Chondrocyte (in vitro differentiated cells): ENCODE measurements around the gene ZNF526. TPM values are rescaled to one million over a fixed set of nuclear protein-coding genes. Genes with fewer than 3 reads are reported as not detected.

Experiments used
- DNase-seq: peaks from one replicate; pipeline ENCODE4 v3.0.0; 2021; ENCODE audit warnings: mixed read lengths, low spot score
- H3K27ac Mint-ChIP-seq: one replicate; pipeline ENCODE4 v1.8.0; 2021; ENCODE audit warnings: mild to moderate bottlenecking, moderate library complexity, mixed read lengths; ENCODE audit not compliant: unreplicated experiment
- H3K27me3 Mint-ChIP-seq: 2 replicates; pipeline ENCODE4 v1.8.0; 2021; ENCODE audit warnings: low read depth, mixed read lengths
- H3K36me3 Mint-ChIP-seq: 2 replicates; pipeline ENCODE4 v1.8.0; 2021; ENCODE audit warnings: low read depth, mixed read lengths
- H3K4me1 Mint-ChIP-seq: 2 replicates; pipeline ENCODE4 v1.8.0; 2021; ENCODE audit warnings: low read depth, mild to moderate bottlenecking, mixed read lengths
- H3K4me3 Mint-ChIP-seq: one replicate; pipeline ENCODE4 v1.8.0; 2021; ENCODE audit warnings: mild to moderate bottlenecking, moderate library complexity, mixed read lengths; ENCODE audit not compliant: unreplicated experiment
- H3K9me3 Mint-ChIP-seq: 2 replicates; pipeline ENCODE4 v1.8.0; 2021; ENCODE audit warnings: low read depth, mixed read lengths
- total RNA-seq: library from RNA; stranded (reverse); gene quantifications from 3 replicates; pipeline ENCODE4 v1.2.1, GENCODE V29; 2021
- TF ChIP-seq, protein P1 (sequence below): fragments of 200-600 bp; sonication (generic); IDR thresholded peaks from 2 replicates; pipeline ENCODE4 v1.5.0; 2021; ENCODE audit warnings: antibody characterized with exemption, mild to moderate bottlenecking, moderate library complexity

The ZNF526 gene
- total RNA-seq, 1 donor from 2014 or later, result 16.6 TPM

DNA sequence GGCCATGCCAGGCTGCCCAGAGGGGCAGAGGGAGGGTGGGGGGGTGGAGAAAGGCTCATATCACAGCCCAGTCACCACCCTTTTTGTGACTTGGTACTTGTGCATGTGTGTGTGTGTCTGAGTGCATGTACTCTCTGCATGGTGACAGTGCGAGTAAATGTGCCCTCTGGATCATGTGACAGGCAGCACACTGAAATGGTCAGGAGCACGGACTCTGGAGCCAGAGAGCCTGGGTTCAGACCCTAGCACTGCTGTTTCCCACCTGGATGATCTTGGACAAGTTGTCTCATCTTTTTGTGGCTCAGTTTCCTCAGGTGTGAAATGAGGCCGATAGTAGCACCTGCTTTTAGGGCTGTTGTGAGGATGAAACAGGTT is 50.9 kb downstream of the ZNF526 start:
- H3K27me3 Mint-ChIP-seq, result no peaks in the 10 kb centered on the region
- TF ChIP-seq, protein P1, sequence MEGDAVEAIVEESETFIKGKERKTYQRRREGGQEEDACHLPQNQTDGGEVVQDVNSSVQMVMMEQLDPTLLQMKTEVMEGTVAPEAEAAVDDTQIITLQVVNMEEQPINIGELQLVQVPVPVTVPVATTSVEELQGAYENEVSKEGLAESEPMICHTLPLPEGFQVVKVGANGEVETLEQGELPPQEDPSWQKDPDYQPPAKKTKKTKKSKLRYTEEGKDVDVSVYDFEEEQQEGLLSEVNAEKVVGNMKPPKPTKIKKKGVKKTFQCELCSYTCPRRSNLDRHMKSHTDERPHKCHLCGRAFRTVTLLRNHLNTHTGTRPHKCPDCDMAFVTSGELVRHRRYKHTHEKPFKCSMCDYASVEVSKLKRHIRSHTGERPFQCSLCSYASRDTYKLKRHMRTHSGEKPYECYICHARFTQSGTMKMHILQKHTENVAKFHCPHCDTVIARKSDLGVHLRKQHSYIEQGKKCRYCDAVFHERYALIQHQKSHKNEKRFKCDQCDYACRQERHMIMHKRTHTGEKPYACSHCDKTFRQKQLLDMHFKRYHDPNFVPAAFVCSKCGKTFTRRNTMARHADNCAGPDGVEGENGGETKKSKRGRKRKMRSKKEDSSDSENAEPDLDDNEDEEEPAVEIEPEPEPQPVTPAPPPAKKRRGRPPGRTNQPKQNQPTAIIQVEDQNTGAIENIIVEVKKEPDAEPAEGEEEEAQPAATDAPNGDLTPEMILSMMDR, result no peak
- no peak for DNase-seq
- H3K27ac Mint-ChIP-seq, result peak overlapping the region; percentile 79
- H3K4me3 Mint-ChIP-seq, result peak overlapping the region; percentile 44
- H3K4me1 Mint-ChIP-seq, result peaks cover 34% of the 10 kb centered on the region
- H3K9me3 Mint-ChIP-seq, result no peaks in the 10 kb centered on the region
- peaks cover 13% of the 10 kb centered on the region for H3K36me3 Mint-ChIP-seq

DNA sequence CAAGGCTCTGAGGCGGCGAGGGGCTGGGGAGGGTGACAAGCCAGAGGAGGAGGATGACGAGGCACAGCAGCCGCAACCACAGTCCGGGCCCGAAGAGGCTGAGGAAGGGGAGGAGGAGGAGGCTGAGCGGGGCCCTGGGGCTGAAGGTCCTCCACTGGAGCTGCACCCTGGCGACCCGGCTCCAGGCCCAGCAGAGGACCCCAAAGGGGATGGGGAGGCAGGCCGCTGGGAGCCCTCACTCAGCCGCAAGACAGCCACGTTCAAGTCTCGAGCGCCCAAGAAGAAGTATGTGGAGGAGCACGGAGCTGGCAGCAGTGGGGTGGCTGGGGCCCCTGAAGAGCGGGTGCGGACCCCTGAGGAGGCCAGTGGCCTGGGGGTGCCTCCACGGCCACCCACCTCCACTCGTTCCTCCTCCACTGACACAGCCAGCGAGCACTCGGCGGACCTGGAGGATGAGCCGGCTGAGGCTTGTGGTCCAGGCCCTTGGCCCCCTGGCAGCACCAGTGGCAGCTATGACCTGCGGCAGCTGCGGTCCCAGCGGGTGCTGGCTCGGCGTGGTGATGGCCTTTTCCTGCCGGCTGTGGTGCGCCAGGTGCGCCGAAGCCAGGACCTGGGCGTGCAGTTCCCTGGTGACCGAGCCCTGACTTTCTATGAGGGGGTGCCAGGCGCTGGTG is 51.9 kb downstream of the ZNF526 start:
- no peak overlapping the region for H3K4me3 Mint-ChIP-seq
- no peaks in the 10 kb centered on the region for H3K27me3 Mint-ChIP-seq
- no peak for DNase-seq
- no peak overlapping the region for H3K27ac Mint-ChIP-seq
- TF ChIP-seq, protein P1, result no peak
- no peaks in the 10 kb centered on the region for H3K9me3 Mint-ChIP-seq
- peaks cover 15% of the 10 kb centered on the region for H3K36me3 Mint-ChIP-seq
- H3K4me1 Mint-ChIP-seq, result peaks cover 43% of the 10 kb centered on the region

DNA sequence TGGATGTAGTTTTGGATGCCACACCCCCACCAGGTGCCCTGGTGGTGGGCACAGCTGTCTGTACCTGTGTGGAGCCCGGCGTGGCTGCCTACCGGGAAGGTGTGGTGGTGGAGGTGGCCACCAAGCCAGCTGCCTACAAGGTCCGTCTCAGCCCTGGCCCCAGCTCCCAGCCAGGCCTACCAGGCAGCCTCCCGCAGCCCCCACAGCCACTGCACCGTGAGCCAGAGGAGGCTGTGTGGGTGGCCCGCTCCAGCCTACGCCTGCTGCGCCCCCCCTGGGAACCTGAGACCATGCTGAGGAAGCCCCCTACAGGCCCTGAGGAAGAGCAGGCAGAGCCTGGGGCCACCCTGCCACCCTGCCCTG is 52.4 kb downstream of the ZNF526 start:
- H3K27me3 Mint-ChIP-seq, result no peaks in the 10 kb centered on the region
- no peak overlapping the region for H3K4me3 Mint-ChIP-seq
- no peak overlapping the region for H3K27ac Mint-ChIP-seq
- peaks cover 15% of the 10 kb centered on the region for H3K36me3 Mint-ChIP-seq
- TF ChIP-seq, protein P1, result no peak
- no peaks in the 10 kb centered on the region for H3K9me3 Mint-ChIP-seq
- H3K4me1 Mint-ChIP-seq, result peaks cover 48% of the 10 kb centered on the region
- DNase-seq, result no peak

DNA sequence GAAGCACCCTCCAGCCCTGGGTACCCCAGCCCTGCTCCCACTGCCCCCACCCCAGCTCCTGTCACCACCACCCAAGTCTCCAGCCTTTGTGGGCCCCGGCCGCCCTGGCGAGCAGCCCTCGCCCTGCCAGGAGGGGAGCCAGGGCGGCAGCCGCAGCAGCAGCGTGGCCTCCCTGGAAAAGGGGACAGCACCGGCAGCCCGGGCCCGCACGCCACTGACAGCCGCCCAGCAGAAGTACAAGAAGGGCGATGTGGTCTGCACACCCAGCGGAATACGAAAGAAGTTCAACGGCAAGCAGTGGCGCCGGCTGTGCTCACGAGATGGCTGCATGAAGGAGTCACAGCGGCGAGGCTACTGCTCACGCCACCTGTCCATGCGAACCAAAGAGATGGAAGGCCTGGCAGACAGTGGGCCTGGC is 52.9 kb downstream of the ZNF526 start:
- Mint-ChIP-seq H3K36me3 (peaks cover 15% of the 10 kb centered on the region), H3K4me1 (peaks cover 53% of the 10 kb centered on the region), H3K4me3 (no peak overlapping the region), H3K27me3 (no peaks in the 10 kb centered on the region), H3K9me3 (no peaks in the 10 kb centered on the region), H3K27ac (no peak overlapping the region)
- no peak for DNase-seq
- TF ChIP-seq, protein P1, result no peak

DNA sequence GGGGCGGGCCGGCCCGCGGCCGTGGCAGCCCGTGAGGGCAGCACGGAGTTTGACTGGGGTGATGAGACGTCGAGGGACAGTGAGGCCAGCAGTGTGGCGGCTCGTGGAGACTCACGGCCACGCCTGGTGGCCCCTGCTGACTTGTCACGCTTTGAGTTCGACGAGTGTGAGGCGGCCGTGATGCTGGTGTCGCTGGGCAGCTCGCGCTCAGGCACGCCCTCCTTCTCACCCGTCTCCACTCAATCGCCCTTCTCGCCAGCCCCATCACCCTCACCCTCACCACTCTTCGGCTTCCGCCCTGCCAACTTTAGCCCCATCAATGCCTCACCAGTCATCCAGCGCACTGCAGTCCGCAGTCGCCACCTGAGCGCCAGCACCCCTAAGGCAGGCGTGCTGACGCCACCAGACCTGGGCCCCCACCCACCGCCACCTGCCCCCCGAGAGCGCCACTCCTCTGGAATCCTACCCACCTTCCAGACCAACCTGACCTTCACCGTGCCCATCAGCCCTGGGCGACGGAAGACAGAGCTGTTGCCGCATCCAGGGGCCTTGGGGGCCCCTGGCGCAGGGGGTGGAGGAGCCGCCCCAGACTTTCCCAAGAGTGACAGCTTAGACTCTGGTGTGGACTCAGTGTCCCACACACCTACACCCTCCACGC is 53.4 kb downstream of the ZNF526 start:
- H3K4me1 Mint-ChIP-seq, result peaks cover 58% of the 10 kb centered on the region
- H3K4me3 Mint-ChIP-seq, result no peak overlapping the region
- H3K27ac Mint-ChIP-seq, result no peak overlapping the region
- H3K9me3 Mint-ChIP-seq, result no peaks in the 10 kb centered on the region
- TF ChIP-seq, protein P1, result no peak
- no peak for DNase-seq
- peaks cover 15% of the 10 kb centered on the region for H3K36me3 Mint-ChIP-seq
- no peaks in the 10 kb centered on the region for H3K27me3 Mint-ChIP-seq
